ENCODE data around the gene RUNX2. TPM values are rescaled to one million over a fixed set of nuclear protein-coding genes. Genes with fewer than 3 reads are reported as not detected.

The RUNX2 gene
- total and polyA plus RNA-seq, 10 donors, result 0.86 to 9.4 (median 6.6) TPM

GRCh38 chr6:45351667-45352066 is 23.5 kb downstream of the RUNX2 start:
- Histone ChIP-seq H3K9me3 (no peaks in the 10 kb centered on the region), H3K27ac (no peak overlapping the region), H3K4me3 (no peak overlapping the region), H3K27me3 (replicated peaks in 1 of 7) (no peaks in the 10 kb centered on the region), H3K4me1 (no peaks in the 10 kb centered on the region), H3K36me3 (no peaks in the 10 kb centered on the region)
- whole genome bisulfite sequencing, 5 donors, result 81 to 98% (median 96%) methylated on average over 1 of the region's 1 CpG
- intact Hi-C loops (cut with DNase I; ENCODE audit: low total_unique reads), result no loop called here
- DNase-seq, result no peak
- TF ChIP-seq POLR2A (IDR thresholded peaks at IDR 0.05) (no peak), CTCF (IDR thresholded peaks at IDR 0.05 in 8 of 11, conservative IDR thresholded peaks at IDR 0.05 in 3 of 11) (no peak), POLR2AphosphoS5 (IDR thresholded peaks at IDR 0.05) (no peak)

- no peaks in the 10 kb centered on the region for H3K36me3 ChIP-seq
- no peak overlapping the region for H3K4me3 ChIP-seq
- intact Hi-C loops (cut with DNase I; ENCODE audit: low total_unique reads), result no loop called here
- H3K27ac ChIP-seq, result no peak overlapping the region
- no peaks in the 10 kb centered on the region for H3K4me1 ChIP-seq
- TF ChIP-seq POLR2A (IDR thresholded peaks at IDR 0.05) (no peak), POLR2AphosphoS5 (IDR thresholded peaks at IDR 0.05) (no peak), CTCF (IDR thresholded peaks at IDR 0.05 in 8 of 11, conservative IDR thresholded peaks at IDR 0.05 in 3 of 11) (no peak)
- 95 to 99% (median 97%) methylated on average over 2 of the region's 2 CpGs for WGBS, 5 donors
- H3K27me3 ChIP-seq (replicated peaks in 1 of 7), result no peaks in the 10 kb centered on the region
- DNase-seq, result no peak
- no peaks in the 10 kb centered on the region for H3K9me3 ChIP-seq
Observed at GRCh38 chr6:45353654-45354053, 25.5 kb downstream of the RUNX2 start.

- no peaks in the 10 kb centered on the region for H3K4me1 ChIP-seq
- H3K27me3 ChIP-seq (replicated peaks in 1 of 7), result no peaks in the 10 kb centered on the region
- H3K9me3 ChIP-seq, result no peaks in the 10 kb centered on the region
- DNase-seq, result no peak
- H3K4me3 ChIP-seq, result no peak overlapping the region
- intact Hi-C loops (cut with DNase I; ENCODE audit: low total_unique reads), result no loop called here
- TF ChIP-seq POLR2AphosphoS5 (IDR thresholded peaks at IDR 0.05) (no peak), CTCF (IDR thresholded peaks at IDR 0.05 in 8 of 11, conservative IDR thresholded peaks at IDR 0.05 in 3 of 11) (no peak), POLR2A (IDR thresholded peaks at IDR 0.05) (no peak)
- H3K36me3 ChIP-seq, result no peaks in the 10 kb centered on the region
- H3K27ac ChIP-seq, result no peak overlapping the region
Observed at GRCh38 chr6:45364466-45364865, 36.3 kb downstream of the RUNX2 start.

- no peak overlapping the region for H3K27ac ChIP-seq
- H3K4me3 ChIP-seq, result no peak overlapping the region
- no peaks in the 10 kb centered on the region for H3K4me1 ChIP-seq
- DNase-seq, result no peak
- intact Hi-C loops (cut with DNase I; ENCODE audit: low total_unique reads), result no loop called here
- no peaks in the 10 kb centered on the region for H3K27me3 ChIP-seq (replicated peaks in 1 of 7)
- WGBS, 5 donors, result 65 to 90% (median 77%) methylated on average over 1 of the region's 1 CpG
- no peaks in the 10 kb centered on the region for H3K9me3 ChIP-seq
- no peaks in the 10 kb centered on the region for H3K36me3 ChIP-seq
- TF ChIP-seq POLR2A (IDR thresholded peaks at IDR 0.05) (no peak), CTCF (IDR thresholded peaks at IDR 0.05 in 8 of 11, conservative IDR thresholded peaks at IDR 0.05 in 3 of 11) (no peak), POLR2AphosphoS5 (IDR thresholded peaks at IDR 0.05) (no peak)
Observed at GRCh38 chr6:45365036-45365435, 36.9 kb downstream of the RUNX2 start.

All from spleen (tissue), 11 donors.